Activated CD4-positive, alpha-beta T cell treated with anti-CD3 and anti-CD28 coated beads for 4 hours (primary cell): ENCODE data around the gene CXCR5.

Experiments
- DNase-seq, 2 donors: peaks; one replicate each; pipeline ENCODE4 v3.0.0-alpha.2; 2020

The CXCR5 gene

DNA sequence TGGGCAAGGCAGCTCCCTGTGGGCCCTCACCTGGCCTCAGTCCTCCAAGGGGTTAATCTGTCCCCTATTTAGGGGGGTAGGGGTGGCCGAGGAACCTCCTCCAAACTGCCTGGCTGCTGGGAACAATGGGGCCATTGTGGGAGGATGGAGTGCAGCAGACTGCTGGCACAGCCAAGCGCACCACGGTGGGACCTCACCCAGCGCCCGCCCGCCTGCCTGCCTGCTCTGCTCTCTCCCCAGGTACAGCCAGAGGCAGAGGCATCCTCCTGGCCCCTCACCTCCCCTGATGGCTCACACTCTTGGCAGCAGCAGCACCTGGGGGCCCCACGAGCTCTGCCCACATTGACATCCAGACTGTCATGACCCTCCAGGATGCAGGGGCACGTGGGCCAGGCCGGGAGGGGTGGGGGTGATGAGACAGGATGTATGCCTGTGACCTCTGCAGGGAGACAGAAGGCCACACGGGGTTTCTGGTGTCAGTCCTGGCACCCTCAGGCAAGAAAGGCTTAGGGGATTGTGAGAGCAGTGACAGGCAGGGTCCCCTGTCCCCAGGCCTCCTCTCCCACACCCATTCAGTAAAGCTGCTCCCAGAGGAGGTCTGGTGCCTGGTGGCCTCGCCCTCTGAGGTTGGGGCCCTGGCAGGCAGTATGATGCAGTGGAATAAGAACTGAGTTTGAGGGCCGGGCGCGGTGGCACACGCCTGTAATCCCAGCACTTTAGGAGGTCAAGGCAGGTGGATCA lies 30.7 kb downstream of the CXCR5 start:
- peak; percentile 49 to 64 for DNase-seq

DNA sequence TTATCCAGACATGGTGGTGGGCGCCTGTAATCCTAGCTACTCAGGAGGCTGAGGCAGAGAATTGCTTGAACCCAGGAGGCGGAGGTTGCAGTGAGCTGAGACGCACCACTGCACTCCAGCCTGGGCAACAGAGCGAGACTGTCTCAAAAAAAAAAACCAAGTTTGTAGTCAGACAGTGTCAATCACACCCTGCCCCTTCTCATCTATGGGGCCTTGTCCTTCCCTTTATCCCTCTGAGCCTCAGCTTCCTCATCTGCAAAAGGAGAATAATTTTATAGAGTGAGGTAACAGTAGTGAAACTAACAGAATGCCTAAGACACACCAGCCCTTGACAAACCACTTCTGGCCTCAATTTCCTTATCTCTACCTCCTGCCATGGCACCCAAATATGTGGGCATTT lies 31.3 kb downstream of the CXCR5 start:
- DNase-seq: no peak

DNA sequence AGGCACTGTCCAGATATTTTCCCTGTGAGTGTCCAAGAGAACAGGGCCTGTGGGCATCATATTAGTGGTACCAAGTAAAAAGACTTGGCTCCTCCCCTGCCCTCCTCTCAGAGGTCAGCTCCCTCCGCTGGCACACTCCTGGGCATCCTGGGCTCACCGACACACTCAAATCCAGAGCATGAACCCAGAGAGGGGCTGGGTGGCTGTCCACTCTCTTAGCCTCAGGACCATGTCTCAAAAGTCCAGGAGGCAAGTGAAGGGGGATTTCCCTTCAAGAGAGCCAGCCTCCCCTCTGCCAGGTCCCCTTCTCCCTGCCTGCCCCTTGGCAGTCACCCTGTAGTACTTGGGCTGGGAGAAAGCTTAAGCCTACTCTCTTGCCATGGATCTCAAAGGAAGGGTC lies 31.7 kb downstream of the CXCR5 start:
- DNase-seq: no peak

DNA sequence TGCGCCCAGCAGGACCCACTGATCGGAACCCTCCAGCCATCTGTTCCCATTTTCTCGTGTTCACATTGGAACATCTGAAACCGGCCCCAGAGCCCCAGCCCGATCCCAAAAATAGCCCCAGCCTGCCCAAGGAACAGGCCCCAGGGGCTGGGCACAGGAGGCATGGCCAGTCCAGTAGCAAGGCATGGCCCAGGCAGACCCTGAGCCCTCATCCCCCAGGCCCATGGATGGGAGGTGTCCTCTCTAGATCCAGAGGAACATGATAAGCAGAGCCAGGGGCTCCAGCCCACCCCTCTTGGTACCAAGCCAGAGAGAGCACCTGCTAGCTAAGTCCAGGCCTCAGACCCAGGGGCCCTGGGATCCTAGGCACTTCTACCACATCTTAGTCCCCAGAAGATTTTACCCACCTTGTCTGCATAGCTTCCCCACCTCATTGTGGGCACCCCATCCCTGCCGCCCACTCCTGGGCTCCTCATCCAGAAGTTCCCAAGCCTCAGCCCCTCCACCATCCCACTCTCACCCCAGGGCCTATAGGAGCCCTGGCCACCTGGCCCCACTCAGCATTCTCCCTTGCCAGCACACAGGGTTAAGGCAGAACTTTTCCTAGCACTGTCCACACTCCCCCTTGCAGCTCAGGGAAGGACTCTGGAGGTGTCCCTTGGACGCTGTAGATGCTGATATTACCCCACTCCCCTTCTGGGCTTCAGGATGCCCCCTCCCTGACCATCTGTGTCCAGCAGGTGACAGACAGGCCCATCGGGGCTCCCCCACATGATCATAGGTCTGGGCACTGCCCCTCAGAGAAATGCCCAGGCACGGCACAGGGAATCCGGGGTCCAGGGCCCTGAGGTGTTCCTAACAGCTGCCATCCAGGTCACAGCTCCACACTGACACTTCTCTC lies 32.5 kb downstream of the CXCR5 start:
- DNase-seq: no peak

DNA sequence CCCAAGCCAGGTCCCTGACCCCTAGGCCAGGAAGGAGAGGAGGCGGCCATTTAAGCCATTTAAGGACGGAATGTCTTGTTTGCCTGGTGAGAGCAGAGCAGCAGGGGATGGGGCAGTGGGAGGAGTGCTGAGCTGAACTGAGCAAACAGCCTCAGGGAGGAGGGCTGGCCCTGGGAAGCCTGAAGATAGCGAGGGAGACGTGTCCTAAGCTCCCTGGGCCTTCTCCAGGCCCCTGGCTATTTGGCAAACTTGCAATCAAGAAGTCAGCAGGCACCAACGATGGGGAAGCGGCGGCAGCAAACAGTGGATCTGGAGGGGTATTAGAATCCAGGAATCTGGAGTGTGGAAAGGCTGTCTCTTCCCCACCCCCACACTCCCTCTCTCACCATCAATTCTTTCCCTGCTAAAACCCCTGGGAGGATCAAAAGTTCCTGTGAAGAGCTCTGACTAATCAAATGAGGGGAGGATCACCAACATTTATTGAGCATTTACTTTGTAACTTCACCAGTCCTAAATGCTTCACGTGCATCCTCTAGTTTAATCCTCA lies 33.2 kb downstream of the CXCR5 start:
- no peak for DNase-seq

DNA sequence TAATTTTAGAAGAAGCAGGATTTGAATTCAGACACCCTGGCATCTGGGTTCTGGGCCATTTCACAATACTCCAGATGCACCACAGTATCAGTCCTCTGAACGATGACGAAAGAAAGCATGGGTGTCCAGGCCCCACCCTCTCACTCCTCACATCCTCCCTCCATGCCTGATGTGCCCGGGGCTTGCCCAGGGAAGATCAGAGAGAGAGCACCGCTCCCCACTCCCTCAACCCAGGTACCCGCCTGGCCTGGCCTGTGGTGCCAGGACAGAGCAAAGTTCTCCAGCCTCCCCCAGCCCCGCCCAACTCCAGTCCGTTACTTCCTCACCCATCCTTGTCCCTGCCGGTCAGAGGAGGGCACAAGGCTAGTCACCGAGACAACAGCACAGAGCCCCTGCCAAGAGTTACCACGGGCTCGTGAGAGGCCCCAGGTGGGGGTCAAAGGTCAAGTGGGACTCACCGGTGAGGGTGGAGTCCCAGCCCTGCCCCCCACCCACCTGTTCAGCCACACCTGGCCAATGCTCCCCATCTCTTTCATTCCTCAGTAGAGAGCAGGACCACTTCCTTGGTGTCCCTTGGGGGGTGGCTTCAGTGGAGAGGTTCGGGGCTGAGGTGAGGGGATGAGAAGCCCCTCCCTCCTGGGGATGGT lies 33.9 kb downstream of the CXCR5 start:
- DNase-seq: peak in 1 of 2 donors; percentile 45

DNA sequence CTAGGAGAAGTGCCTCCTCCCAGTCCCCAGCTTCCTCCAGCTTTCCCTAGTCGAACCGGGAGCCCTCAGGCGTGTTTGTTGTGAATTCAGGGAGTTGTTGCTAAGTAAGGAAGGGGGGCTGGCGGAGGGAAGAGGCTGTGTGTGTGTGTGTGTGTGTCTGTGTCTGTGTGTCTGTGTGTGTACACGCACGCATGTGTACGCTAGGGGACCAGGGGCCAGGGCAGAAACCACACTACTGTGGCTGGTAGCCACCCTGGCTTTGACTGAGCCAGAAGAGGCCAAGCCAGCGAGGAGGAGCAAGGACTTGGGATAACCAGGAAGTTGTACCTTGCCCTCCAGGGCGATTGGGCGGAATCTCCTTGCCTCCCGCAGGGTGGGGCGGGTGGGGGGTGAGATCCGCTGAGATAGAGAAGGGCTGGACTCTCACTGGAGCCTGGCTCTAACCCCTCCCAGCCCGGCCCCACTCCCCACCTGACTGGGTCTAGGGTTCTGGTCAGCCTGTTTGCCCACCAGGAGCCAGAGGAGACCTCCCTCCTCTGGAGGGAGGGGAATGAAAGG lies 34.5 kb downstream of the CXCR5 start:
- no peak for DNase-seq

DNA sequence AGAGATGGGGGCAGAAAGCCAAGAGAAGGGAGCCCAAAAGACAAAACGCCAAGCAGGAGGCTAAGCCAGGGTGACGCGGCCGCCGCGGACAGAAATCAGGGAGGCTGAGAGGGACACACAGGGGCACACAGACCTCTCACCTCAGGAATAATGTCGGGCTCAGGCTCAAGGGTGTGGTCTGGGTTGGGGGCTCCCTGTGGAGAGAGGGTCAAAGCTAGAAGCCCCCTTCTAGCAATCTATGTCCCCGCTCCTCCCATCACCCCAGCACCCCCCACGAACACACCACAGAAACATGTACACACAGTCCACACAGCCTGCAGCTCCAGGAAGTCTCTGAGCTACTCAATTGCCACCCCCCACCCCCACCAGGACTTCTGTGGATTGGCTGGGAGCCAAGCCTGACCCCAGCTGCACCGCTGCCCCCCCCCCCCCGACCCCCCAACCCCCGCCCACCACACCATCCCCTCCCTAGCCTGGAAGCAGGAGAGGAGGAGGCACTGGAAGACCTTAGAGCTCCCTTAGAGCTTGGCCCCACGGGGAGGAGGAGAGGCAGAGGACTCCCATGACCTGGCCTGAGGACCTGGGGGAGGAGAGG lies 35.1 kb downstream of the CXCR5 start:
- DNase-seq: no peak

DNA sequence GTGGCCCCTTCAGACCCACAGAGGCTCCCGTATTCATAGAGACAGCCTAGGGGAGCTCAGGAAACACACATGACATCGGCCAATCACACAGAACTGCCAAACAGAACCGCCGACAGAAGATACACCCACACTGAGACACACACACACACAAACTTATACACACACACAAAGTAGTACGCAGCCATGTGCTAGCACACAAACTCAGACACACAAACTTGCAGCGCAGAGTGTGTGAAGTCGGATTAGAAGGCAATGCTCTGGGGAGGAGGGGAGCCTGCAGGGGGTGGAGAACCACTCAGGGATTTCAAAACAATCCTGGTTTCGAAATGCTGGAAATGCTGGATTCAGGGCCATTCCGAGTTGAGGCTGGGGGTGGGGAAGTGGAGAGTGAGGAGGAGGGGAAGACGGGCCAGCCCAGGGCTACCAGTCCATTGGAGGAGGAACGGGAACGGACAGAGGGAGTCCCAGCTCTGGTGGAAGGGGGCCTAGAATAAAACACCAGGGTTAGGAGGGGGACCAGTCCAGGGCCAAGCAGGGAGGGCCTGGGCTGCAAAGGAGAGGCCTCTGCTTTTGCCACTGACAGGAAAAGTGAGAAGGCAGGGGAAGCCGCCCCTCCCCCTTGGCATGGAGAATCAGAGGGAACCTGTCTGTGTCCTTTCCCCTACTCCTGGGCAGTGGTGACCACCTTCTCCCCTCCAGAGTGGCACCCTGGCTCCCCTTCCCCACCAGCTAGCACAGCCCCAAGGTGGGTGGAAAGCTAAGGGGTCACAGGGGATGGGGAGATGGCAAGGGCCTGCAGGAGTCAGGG lies 37.6 kb downstream of the CXCR5 start:
- peak in 1 of 2 donors; percentile 8 for DNase-seq

DNA sequence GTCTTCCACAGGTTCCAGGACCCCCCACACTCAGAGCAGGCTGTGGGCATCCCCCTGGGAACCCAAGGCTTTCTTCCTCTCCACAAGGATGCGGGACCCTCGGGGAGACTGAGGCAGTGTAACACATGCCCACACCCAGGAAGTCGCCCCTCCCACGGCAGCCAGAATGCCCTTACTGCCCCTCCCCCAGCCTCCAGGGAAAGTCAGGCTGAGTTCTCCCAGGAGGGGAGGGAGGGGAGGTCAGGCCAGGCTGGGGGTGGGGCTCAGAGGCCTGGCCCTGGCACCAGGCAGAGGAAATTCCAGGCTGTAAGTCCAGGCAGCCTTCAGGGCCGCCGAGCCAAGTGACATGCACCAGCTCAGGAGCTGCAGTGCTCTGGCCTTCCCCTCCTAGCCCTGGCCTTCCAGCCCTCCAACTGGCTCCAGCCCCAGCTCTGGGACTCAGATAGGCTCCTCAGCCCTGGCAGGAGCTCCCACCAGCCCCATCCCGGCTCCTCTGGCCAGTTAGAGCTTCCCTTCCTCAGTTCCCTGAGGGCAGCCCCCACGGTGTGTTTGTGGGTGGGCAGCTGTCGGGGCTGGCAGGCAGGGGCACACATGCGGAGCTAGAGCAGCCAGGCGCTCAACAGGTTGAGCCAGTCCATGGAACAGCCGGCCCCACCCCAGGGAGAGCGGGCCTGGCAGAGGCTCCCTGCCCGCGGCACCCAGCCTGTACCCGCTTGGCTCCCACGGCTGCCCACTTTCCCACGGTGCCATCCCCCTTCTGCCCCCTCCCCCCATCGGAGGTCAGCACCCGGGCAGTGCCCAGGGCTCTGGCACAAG lies 38.4 kb downstream of the CXCR5 start:
- DNase-seq: peak in 1 of 2 donors; percentile 7

DNA sequence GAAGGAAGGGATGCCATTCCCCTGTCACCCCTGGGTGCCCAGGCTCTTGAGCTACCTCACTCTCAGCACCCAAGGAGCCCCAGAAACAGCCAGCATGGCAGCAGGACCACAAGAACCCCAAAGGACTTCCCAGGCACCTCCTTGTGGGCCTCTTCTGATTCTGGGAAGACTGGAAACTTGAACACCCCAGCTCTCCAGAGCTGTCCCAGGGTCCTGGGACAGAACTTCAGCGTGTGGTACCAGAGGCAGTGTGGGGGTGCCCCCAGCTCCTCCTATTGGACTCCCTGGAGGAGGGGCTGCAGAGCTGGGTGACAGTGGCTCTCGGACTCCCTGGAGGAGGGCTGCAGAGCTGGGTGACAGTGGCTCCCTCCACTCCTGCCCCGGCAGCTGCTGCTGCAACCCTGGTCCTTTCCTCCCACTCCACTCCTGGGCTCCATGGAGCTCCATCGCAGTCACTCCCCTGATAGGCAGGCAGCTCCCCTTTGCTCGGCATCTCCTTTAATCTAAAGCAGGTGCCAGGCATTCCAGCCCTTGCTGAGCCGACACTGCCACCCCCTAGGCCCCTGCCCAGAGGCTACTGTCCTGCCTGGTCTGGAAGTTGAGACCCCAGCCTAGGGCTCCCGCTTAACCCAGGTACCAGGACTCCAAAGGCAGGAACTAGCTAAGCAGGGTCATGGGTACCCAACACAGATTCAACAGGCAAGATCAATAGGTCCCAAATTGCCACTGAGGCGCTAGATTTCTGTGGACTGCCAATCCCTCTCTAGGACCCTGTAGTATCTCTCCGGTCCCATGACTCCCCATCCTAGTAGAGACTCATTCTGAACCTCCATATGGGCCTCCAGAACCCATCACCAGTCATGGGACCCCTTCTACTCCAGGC lies 39.3 kb downstream of the CXCR5 start:
- DNase-seq: no peak

DNA sequence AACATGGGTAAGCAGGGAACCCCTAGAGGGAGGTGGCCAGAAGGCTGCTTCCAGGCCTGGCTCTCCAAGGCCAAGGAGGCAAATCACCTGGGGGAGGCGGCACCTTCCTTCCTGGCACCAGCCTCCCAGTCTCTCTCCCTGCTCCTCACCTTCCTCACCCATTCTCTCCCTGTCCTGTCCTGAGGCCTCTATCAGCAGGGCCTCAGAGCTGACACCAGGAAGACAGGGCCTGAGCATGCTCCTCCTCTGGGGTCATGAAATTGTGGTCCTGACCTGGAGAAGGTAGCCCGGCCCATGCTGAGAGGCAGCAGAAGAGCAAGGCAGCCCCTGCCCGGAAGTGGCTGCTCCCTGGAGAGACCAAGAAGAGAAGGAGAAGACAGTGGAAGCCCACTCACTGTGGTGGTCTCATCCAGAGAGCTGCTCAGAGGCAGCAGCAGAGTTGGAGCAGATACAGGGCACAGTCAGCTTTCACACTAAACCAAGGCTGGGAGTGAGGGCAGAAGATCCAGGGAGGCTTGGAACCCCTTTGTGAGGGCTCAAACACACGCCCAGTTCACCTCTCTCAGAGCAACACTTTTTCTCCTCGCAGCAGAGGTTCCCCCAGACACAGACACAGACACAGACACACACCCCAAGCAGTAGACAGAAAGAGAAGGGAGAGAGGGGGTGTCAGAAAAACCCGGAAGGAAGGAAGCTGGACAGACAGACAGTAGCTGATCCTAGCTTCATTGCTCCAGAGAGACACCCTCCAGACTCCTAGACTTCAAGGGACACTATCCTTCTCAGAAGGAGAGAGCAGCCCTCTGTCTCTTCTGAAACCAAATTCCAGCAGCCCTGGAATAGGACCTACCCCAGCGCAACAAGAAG lies 40.3 kb downstream of the CXCR5 start:
- DNase-seq: no peak

DNA sequence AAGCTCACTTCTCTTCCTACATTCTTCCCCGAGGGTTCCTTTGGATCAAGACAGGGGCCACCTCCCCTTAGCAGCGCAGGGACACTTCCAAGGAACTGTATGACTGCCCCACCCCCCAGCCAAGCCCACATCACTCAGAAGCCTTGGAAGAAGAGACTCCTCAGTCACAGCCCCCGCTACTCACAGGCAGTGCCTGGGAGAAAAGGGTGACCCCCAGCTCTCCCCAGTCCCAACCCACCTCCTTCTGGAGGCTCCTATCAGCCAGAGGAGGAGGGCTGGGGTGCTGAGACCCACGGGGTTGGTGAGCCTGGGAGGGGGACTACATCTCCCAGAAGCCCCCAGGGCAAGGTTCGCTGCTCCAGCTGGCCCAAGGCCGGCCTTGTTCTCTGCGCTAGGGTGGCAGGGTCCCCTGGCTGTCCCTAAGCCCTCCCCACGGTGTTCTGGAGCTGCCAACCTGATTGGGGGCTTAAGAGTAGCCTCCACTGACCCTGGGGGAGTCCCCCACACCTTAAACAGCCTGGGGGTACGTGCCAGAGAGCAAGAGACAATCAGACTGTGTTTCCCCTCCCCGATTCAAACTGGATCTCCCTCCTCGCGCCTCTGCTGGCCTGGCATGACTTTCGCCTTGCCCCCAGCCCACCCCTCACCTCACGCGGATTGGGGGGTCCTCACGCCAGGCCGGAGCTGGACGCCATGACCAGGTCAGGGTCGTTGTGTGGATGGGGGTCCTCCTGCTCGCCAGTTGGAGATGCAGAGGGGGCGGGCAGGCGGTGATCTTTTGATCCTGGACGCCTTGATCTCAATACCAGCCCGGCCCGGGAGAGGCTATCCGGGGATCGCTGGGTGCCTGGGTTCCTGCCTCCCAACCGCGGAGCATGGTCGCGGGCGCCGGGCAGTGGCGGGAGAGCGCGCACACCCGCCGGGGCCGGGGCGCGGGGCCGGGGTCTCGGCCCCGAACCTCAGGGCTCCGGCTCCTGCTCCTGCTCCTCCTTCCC lies 41.2 kb downstream of the CXCR5 start:
- no peak for DNase-seq

DNA sequence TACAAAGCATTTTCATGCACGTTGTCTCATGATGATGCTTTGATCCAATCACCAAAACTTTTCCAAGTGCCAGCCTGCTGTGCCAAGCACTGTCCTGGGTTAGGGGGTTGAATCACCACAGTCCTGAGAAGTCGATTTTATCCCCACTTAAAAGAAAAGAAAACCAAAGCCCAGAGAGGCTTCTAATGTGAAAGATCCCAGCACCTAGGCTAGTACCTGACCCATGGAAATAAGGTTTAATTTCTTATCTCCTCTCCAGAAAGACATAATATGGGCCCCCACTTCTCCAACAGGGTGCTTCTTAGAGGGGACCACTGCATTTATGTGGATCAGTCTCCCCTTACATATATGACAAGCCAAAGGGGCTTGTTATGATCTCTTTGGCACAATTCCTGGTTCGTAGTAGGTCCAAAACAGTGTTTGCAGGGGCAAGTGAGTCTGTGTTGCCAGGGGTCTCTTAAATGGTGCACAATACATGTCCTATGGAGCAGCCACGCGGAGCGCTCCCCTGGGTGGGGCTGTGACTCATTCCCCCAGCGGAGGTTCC lies 43.9 kb downstream of the CXCR5 start:
- DNase-seq: no peak

DNA sequence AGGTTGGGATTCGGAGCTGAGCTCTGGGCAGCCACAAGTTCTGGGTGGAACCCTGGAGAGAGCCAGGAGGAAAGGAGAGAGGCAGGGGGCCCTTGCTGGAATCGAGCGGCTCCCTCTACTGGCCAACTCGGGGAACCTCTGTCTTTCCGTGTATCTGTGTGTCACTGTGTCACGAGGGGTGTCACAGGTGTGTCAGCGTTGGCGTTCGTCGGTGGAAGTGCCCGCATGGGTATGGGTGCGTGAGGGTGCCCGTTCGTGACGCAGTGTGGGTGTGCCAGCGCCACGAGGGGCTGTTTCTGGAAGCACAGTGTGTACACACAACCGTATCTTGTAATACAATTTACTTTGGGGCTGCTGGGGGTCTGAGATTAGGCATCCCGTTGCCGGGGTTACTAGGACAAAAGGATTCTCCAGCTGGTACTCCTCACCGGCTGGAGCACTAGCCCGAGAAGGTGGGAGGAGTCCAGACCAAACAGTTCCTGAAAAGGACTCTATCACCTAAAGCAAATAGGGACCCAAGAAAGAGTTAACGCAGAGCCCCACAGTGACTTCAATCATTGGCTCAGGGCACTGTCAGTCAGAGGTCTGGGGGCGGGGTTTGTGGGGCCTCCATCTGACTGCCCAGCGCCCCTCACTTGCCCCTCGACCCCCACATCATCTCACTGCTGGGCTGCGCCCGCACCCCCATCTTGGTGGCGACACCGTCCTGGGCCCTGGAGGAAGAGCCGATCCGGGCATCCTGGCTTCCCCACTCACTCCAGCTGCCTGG lies 44.6 kb downstream of the CXCR5 start:
- DNase-seq: peak; percentile 94 to 95

DNA sequence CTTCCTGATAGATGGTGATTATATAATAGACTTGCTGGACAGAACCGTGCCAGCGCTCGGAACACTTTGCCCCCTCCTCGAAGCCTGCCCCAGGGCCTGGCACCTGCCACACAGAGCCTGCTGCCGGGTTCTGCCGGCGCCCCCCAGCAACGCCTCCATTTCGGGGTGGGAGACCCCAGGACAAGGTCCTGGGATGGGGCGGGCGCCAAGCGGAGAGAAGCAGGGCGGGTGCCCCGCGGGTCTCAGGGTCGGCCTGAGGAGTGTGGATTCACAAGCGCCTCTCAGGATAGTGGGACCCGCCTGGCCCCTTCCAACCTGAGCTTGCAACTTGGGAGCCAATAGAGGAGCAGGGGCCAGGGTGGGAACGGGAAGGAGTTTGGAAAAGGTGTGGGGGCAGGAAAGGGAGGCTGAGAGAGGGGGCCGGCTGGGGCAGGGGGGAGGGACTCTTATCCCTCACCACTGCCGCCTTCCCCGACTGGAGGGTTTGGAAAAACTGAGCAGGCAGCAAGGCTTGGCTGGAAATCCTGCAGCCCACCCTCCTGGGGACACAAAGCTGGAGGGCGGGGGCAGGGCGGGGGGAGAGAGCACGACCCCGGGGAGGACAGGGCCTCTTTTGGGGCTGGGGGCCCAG lies 45.3 kb downstream of the CXCR5 start:
- peak in 1 of 2 donors; percentile 54 for DNase-seq
